Fibroblast of skin of right biceps (primary cell): ENCODE results near the gene ZNF570.

ENCODE experiments used
- DNase-seq: peaks from one replicate; pipeline ENCODE4 v3.0.0-alpha.2; 2013

Gene ZNF570

GRCh38 chr19:37468961-37469777, at the start of gene ZNF570:
TSS of gene ZNF570 (plus strand) at chr19:37469356. CDS start at chr19:37470355, 999 bp downstream.
- peak; percentile 91 for DNase-seq

GRCh38 chr19:37452500-37453245, 16.5 kb upstream of the ZNF570 start:
- DNase-seq, result no peak

- no peak for DNase-seq
Observed at GRCh38 chr19:37466277-37466797, 2.8 kb upstream of the ZNF570 start.

- peak; percentile 95 for DNase-seq
Observed at GRCh38 chr19:37466798-37467607, 2.2 kb upstream of the ZNF570 start, which contains the start of gene ZNF569. TSS of gene ZNF569 (minus strand) at chr19:37467444. CDS start at chr19:37444921, 22,523 bp downstream.

GRCh38 chr19:37467608-37468090, 1.5 kb upstream of the ZNF570 start:
- DNase-seq, result no peak

GRCh38 chr19:37470216-37470615, 1.1 kb downstream of the ZNF570 start:
- no peak for DNase-seq

- DNase-seq, result no peak
Observed at GRCh38 chr19:37472165-37472564, 3.0 kb downstream of the ZNF570 start.

- DNase-seq, result no peak
Observed at GRCh38 chr19:37484406-37485168, 15.4 kb downstream of the ZNF570 start.

- DNase-seq, result no peak
Observed at GRCh38 chr19:37492213-37492612, 23.1 kb downstream of the ZNF570 start.

- DNase-seq, result no peak
Observed at GRCh38 chr19:37505958-37506386, 36.8 kb downstream of the ZNF570 start.

- peak; percentile 77 for DNase-seq
Observed at GRCh38 chr19:37506387-37507166, 37.4 kb downstream of the ZNF570 start, which contains the start of gene ZNF793. TSS of gene ZNF793 (plus strand) at chr19:37506939. CDS start at chr19:37523440, 16,501 bp downstream.

GRCh38 chr19:37507167-37507464, 38.0 kb downstream of the ZNF570 start:
- DNase-seq, result no peak

- DNase-seq, result no peak
Observed at GRCh38 chr19:37511186-37511585, 42.0 kb downstream of the ZNF570 start.

GRCh38 chr19:37511821-37512220, 42.7 kb downstream of the ZNF570 start:
- DNase-seq, result no peak

- DNase-seq, result no peak
Observed at GRCh38 chr19:37513397-37513796, 44.2 kb downstream of the ZNF570 start.

- DNase-seq, result peak; percentile 8
Observed at GRCh38 chr19:37519890-37520289, 50.7 kb downstream of the ZNF570 start.

- no peak for DNase-seq
Observed at GRCh38 chr19:37537391-37537947, 68.3 kb downstream of the ZNF570 start.
